ENCODE data around the gene UBL4A. TPM values are rescaled to one million over a fixed set of nuclear protein-coding genes. Genes with fewer than 3 reads are reported as not detected.
A peak's percentile ranks its signal among the peaks of the same experiment; 100 is the strongest.

Gene UBL4A
- total RNA-seq, 1 donor from 2014 or later = 34.0 TPM

- Histone ChIP-seq H3K36me3 (peaks cover 17% of the 10 kb centered on the region), H3K9me3 (no peaks in the 10 kb centered on the region), H3K4me1 (no peaks in the 10 kb centered on the region), H3K4me3 (peak overlapping the region; percentile 68), H3K27me3 (ENCODE audit: low read depth) (no peaks in the 10 kb centered on the region), H3K27ac (peak overlapping the region; percentile 56)
- peak; percentile 55 for DNase-seq
- peak; percentile 72 to 77 for ATAC-seq
- intact Hi-C loops (cut with DNase I) = no loop called here
- TF ChIP-seq CTCF (IDR thresholded peaks at IDR 0.05) = no peak
Measured at GRCh38 chrX:154458954-154459778, 27.2 kb downstream of the UBL4A start.

- H3K27ac ChIP-seq = peak within 1 kb of the TSS; percentile 56
- ATAC-seq (peak; percentile 79 to 88), DNase-seq (peak; percentile 60)
- no peaks in the 10 kb centered on the region for H3K4me1 ChIP-seq
- H3K9me3 ChIP-seq = no peaks in the 10 kb centered on the region
- H3K36me3 ChIP-seq = peaks cover 10% of the 10 kb centered on the region
- no peak for TF ChIP-seq CTCF (IDR thresholded peaks at IDR 0.05)
- peak within 1 kb of the TSS; percentile 68 for H3K4me3 ChIP-seq
- intact Hi-C loops (cut with DNase I) = no loop called here
- H3K27me3 ChIP-seq (ENCODE audit: low read depth) = no peaks in the 10 kb centered on the region
Measured at GRCh38 chrX:154458116-154458953, 28.1 kb downstream of the UBL4A start, which contains the start of gene PLXNA3. PLXNA3 (plus strand) TSS chrX:154458281; CDS start chrX:154460184, 1,903 bp downstream.

- Histone ChIP-seq H3K9me3 (no peaks in the 10 kb centered on the region), H3K4me1 (no peaks in the 10 kb centered on the region), H3K36me3 (peaks cover 9% of the 10 kb centered on the region), H3K4me3 (peak overlapping the region; percentile 68), H3K27ac (peak overlapping the region; percentile 56), H3K27me3 (ENCODE audit: low read depth) (no peaks in the 10 kb centered on the region)
- ATAC-seq = peak; percentile 75 to 83
- intact Hi-C loops (cut with DNase I) = no loop called here
- no peak for TF ChIP-seq CTCF (IDR thresholded peaks at IDR 0.05)
- peak; percentile 60 for DNase-seq
Measured at GRCh38 chrX:154457491-154458115, 28.8 kb downstream of the UBL4A start.

- DNase-seq (no peak), ATAC-seq (no peak)
- Histone ChIP-seq H3K9me3 (no peaks in the 10 kb centered on the region), H3K4me1 (no peaks in the 10 kb centered on the region), H3K4me3 (no peak overlapping the region), H3K27ac (no peak overlapping the region), H3K27me3 (ENCODE audit: low read depth) (no peaks in the 10 kb centered on the region), H3K36me3 (peaks cover 34% of the 10 kb centered on the region)
- intact Hi-C loops (cut with DNase I) = no loop called here
- TF ChIP-seq CTCF (IDR thresholded peaks at IDR 0.05) = no peak
Measured at GRCh38 chrX:154452823-154453222, 33.6 kb downstream of the UBL4A start.

GRCh38 chrX:154450312-154450711 lies 36.1 kb downstream of the UBL4A start:
- intact Hi-C loops (cut with DNase I) = no loop called here
- Histone ChIP-seq H3K27ac (no peak overlapping the region), H3K36me3 (peaks cover 36% of the 10 kb centered on the region), H3K4me1 (peaks cover 6% of the 10 kb centered on the region), H3K9me3 (no peaks in the 10 kb centered on the region), H3K27me3 (ENCODE audit: low read depth) (no peaks in the 10 kb centered on the region), H3K4me3 (no peak overlapping the region)
- DNase-seq (no peak), ATAC-seq (no peak)
- no peak for TF ChIP-seq CTCF (IDR thresholded peaks at IDR 0.05)
